Glutamatergic neuron (in vitro differentiated cells): ENCODE measurements around the gene MAL. TPM values are rescaled to one million over a fixed set of nuclear protein-coding genes. Genes with fewer than 3 reads are reported as not detected.

Experiments
- DNase-seq: peaks from one replicate; pipeline ENCODE4 v3.0.0; 2022
- H3K27ac Mint-ChIP-seq: one replicate; pipeline ENCODE4 v1.8.0; 2020; ENCODE audit warnings: mild to moderate bottlenecking, mixed read lengths, inconsistent platforms; ENCODE audit not compliant: unreplicated experiment
- H3K27me3 Mint-ChIP-seq: one replicate; pipeline ENCODE4 v1.8.0; 2020; ENCODE audit warnings: mild to moderate bottlenecking, moderate library complexity, mixed read lengths, inconsistent platforms; ENCODE audit not compliant: unreplicated experiment
- H3K36me3 Mint-ChIP-seq: one replicate; pipeline ENCODE4 v1.8.0; 2020; ENCODE audit warnings: mild to moderate bottlenecking, mixed read lengths, inconsistent platforms; ENCODE audit not compliant: unreplicated experiment
- H3K4me1 Mint-ChIP-seq: one replicate; pipeline ENCODE4 v1.8.0; 2020; ENCODE audit warnings: mild to moderate bottlenecking, low read depth, mixed read lengths, inconsistent platforms; ENCODE audit not compliant: unreplicated experiment
- H3K4me3 Mint-ChIP-seq: one replicate; pipeline ENCODE4 v1.8.0; 2020; ENCODE audit warnings: mild to moderate bottlenecking, mixed read lengths, inconsistent platforms; ENCODE audit not compliant: unreplicated experiment
- H3K9me3 Mint-ChIP-seq: one replicate; pipeline ENCODE4 v1.8.0; 2020; ENCODE audit warnings: mild to moderate bottlenecking, moderate library complexity, mixed read lengths, inconsistent platforms; ENCODE audit not compliant: unreplicated experiment
- total RNA-seq: library from RNA; stranded (reverse); fragmentation: NEBNext Ultra II Directional; extraction: Animal tissue kit (Norgen Biotek cat#: 25700); gene quantifications from one replicate; pipeline ENCODE4 v1.2.1, GENCODE V29; 2021; ENCODE audit not compliant: unreplicated experiment
- TF ChIP-seq, protein P1 (sequence below): fragments of 200-600 bp; sonication (generic); IDR thresholded peaks from one replicate; pipeline ENCODE4 v1.5.0; 2021; ENCODE audit not compliant: partially characterized antibody, unreplicated experiment

MAL gene
- total RNA-seq, 1 donor from 2014 or later: 9.0 TPM

GRCh38 chr2:95001701-95002100 is 23.8 kb upstream of the MAL start:
- Mint-ChIP-seq H3K27ac (no peak overlapping the region), H3K36me3 (no peaks in the 10 kb centered on the region), H3K4me3 (no peak overlapping the region), H3K9me3 (peaks cover 2% of the 10 kb centered on the region), H3K4me1 (peaks cover 17% of the 10 kb centered on the region), H3K27me3 (peaks cover 6% of the 10 kb centered on the region)
- TF ChIP-seq, protein P1, sequence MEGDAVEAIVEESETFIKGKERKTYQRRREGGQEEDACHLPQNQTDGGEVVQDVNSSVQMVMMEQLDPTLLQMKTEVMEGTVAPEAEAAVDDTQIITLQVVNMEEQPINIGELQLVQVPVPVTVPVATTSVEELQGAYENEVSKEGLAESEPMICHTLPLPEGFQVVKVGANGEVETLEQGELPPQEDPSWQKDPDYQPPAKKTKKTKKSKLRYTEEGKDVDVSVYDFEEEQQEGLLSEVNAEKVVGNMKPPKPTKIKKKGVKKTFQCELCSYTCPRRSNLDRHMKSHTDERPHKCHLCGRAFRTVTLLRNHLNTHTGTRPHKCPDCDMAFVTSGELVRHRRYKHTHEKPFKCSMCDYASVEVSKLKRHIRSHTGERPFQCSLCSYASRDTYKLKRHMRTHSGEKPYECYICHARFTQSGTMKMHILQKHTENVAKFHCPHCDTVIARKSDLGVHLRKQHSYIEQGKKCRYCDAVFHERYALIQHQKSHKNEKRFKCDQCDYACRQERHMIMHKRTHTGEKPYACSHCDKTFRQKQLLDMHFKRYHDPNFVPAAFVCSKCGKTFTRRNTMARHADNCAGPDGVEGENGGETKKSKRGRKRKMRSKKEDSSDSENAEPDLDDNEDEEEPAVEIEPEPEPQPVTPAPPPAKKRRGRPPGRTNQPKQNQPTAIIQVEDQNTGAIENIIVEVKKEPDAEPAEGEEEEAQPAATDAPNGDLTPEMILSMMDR: no peak
- no peak for DNase-seq

DNA sequence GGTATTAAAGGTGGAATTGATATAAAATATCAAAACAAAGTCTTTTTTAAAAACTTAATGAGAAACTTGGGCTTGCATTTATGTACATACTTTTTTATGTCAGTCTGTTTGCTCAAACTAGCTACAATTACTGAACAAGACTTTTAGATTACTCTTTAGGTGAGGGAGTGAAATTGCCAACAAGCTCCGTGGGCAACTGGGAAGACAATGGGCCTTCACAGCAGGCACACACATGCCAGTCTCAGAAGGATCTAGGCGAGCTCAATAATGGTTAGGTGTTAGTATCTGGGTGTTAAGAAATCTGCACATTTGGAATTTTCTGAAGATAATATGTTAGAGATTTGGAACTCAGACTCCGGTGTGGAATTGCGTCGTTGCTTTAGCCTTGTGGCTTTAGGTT is 23.0 kb upstream of the MAL start:
- Mint-ChIP-seq H3K36me3 (no peaks in the 10 kb centered on the region), H3K9me3 (peaks cover 2% of the 10 kb centered on the region), H3K27me3 (peaks cover 6% of the 10 kb centered on the region), H3K4me3 (peak overlapping the region; percentile 4), H3K4me1 (peaks cover 17% of the 10 kb centered on the region), H3K27ac (no peak overlapping the region)
- TF ChIP-seq, protein P1: no peak
- DNase-seq: no peak

DNA sequence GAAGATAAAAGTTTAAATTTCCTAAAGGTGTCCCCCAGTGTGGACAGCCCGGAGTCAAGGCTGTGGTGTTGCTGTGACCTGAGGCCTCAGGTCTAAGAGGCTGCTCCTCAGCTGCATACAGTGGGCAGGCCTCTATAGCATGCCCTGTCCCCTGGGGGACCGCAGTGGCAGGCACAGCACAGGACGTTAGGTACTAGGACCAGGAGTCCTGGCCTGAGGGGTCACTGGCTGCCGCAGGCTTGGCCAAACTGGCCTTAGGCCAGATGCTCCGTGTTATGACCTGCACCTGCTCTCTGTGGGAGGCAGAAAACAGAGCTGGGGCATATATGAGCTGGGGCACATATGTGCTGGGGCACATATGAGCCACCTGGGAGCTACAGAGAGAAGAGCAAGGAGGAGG is 21.2 kb upstream of the MAL start:
- TF ChIP-seq, protein P1: no peak
- peaks cover 9% of the 10 kb centered on the region for H3K27me3 Mint-ChIP-seq
- no peak overlapping the region for H3K4me3 Mint-ChIP-seq
- H3K27ac Mint-ChIP-seq: peak overlapping the region; percentile 41
- H3K4me1 Mint-ChIP-seq: peaks cover 20% of the 10 kb centered on the region
- peak; percentile 28 for DNase-seq
- no peaks in the 10 kb centered on the region for H3K36me3 Mint-ChIP-seq
- peaks cover 2% of the 10 kb centered on the region for H3K9me3 Mint-ChIP-seq

DNA sequence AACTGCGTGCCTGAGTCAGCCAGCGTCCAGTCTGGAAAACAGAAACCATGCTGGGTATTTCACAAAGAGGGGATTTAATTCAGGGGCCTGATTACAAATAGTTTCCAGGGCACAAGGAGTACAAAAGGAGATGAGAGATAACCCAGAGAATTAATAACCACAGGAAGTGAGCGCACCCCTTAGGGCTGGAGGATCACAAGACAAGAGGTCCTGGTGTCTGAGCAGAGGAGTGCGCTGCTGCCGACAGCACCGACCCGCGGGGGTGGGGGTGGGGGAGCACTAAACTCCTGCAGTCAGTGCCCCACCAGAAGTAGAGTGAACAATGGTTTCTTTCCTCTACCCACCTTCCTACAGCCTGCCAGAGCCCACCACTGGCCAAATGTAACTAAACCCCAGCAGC is 20.8 kb upstream of the MAL start:
- Mint-ChIP-seq H3K36me3 (no peaks in the 10 kb centered on the region), H3K9me3 (peaks cover 2% of the 10 kb centered on the region), H3K4me3 (no peak overlapping the region), H3K27me3 (peaks cover 9% of the 10 kb centered on the region), H3K27ac (peak overlapping the region; percentile 41), H3K4me1 (peaks cover 20% of the 10 kb centered on the region)
- peak; percentile 16 for DNase-seq
- TF ChIP-seq, protein P1: no peak

DNA sequence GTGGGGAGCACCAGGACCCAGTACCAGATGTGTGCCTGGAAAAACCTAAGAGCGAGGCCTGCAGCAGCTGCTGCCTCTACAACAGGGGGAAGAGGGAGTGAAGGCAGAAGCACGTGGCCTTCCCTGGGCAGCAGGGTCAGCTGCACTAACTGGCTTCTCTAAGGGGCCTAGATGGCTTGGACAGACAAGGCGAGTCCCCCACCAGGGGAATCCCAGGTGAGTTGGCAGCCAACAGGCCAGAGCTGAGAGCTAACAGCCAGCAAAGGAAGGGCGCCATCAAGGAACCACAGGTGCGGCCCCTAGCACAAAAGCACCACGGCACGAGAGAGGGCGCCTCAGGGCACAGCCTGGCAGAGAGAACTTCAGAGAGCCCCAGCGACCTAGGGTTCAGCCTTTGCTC is 19.8 kb upstream of the MAL start:
- Mint-ChIP-seq H3K9me3 (peaks cover 2% of the 10 kb centered on the region), H3K27ac (no peak overlapping the region), H3K27me3 (peaks cover 7% of the 10 kb centered on the region), H3K4me1 (peaks cover 20% of the 10 kb centered on the region), H3K36me3 (no peaks in the 10 kb centered on the region), H3K4me3 (no peak overlapping the region)
- TF ChIP-seq, protein P1: no peak
- DNase-seq: peak; percentile 13
